ENCODE results near the gene CMBL. TPM values are rescaled to one million over a fixed set of nuclear protein-coding genes. Genes with fewer than 3 reads are reported as not detected.

CMBL gene
- total RNA-seq, 8 experiments from 2014 or later, result 3.2 to 26.2 (median 9.9) TPM

GRCh38 chr5:10329820-10330481 is 22.2 kb upstream of the CMBL start:
- H3K27ac ChIP-seq, result no peak overlapping the region
- H3K4me3 ChIP-seq, result no peak overlapping the region
- peaks cover 0 to 8% of the 10 kb centered on the region in 2 donors for H3K4me1 ChIP-seq (replicated peaks in 1 of 2)
- ATAC-seq (replicated peaks in 6 of 8), result peak in 1 of 8 experiments; percentile 19
- in situ Hi-C loops (cut with MboI; ENCODE audit: low pct_unique_long_range_greater_than_20kb in 2 of 9, low sequenced_read_pairs in 9 of 9, unreplicated experiment in 9 of 9), result no loop called here
- 19 to 100% (median 60%) methylated on average over 1 to 6 of the region's 7 CpGs; no CpG with 5 or more reads in 2 of the 10 experiments for WGBS, 10 experiments

- no peak for ATAC-seq (replicated peaks in 6 of 8)
- Histone ChIP-seq H3K27ac (no peak overlapping the region), H3K4me1 (replicated peaks in 1 of 2) (peaks cover 0 to 8% of the 10 kb centered on the region in 2 donors), H3K4me3 (no peak overlapping the region)
- in situ Hi-C loops (cut with MboI; ENCODE audit: low pct_unique_long_range_greater_than_20kb in 2 of 9, low sequenced_read_pairs in 9 of 9, unreplicated experiment in 9 of 9), result no loop called here
- WGBS, 10 experiments, result 14 to 100% (median 78%) methylated on average over 1 to 2 of the region's 2 CpGs
These were observed 21.7 kb upstream of the CMBL start for GRCh38 chr5:10329446-10329819.

GRCh38 chr5:10328323-10328722 is 20.6 kb upstream of the CMBL start:
- Histone ChIP-seq H3K4me1 (replicated peaks in 1 of 2) (peaks cover 7 to 10% of the 10 kb centered on the region in 2 donors), H3K4me3 (no peak overlapping the region), H3K27ac (no peak overlapping the region)
- WGBS, 10 experiments, result 40 to 90% (median 74%) methylated on average over 1 to 5 of the region's 5 CpGs; no CpG with 5 or more reads in 3 of the 10 experiments
- peak in 1 of 8 experiments; percentile 23 for ATAC-seq (replicated peaks in 6 of 8)
- in situ Hi-C loops (cut with MboI; ENCODE audit: low pct_unique_long_range_greater_than_20kb in 2 of 9, low sequenced_read_pairs in 9 of 9, unreplicated experiment in 9 of 9), result no loop called here

DNA sequence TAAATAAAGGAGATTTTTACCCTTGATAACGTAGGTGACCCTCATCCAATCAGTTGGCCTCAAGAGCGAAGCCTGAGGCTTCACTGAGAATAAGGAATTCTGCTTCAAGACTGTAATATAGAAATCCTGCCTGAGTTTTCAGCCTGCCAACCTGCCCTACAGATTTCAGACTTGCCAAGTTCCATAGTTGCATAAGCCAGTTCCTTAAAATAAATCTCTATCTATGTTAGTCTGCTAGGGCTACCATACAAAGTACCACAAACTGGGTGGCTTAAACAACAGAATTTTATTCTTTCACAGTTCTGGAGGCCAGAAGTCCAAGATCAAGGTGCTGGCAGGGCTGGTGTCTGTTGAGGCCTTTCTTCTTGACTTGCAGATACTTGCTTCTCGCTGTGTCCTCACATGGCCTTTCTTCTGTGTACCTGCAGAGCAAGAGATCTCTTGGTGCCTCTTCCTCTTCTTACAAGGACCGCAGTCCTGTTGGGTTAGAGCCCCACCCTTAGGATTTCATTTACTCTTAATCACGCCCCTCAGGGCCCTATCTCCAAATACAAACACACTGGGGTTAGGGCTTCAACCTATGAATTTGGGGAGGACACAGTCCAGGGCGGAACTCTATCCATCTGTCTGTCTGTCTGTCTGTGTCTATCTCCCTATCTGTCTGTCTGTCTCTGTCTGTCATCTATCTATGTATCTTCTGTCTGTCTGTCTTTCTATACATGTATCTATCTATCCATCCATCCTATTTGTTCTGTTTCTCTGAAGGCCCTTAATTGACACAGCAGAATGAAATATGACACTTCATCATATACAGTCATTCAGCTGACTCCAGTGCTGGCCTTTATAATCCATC is 17.0 kb upstream of the CMBL start:
- in situ Hi-C loops (cut with MboI; ENCODE audit: low pct_unique_long_range_greater_than_20kb in 2 of 9, low sequenced_read_pairs in 9 of 9, unreplicated experiment in 9 of 9), result no loop called here
- no peak overlapping the region for H3K27ac ChIP-seq
- H3K4me1 ChIP-seq (replicated peaks in 1 of 2), result peaks cover 4 to 10% of the 10 kb centered on the region in 2 donors
- 74 to 100% (median 90%) methylated on average over 1 to 5 of the region's 6 CpGs for WGBS, 10 experiments
- no peak for ATAC-seq (replicated peaks in 6 of 8)
- no peak overlapping the region for H3K4me3 ChIP-seq

- 35 to 92% (median 78%) methylated on average over 1 to 6 of the region's 6 CpGs; no CpG with 5 or more reads in 1 of the 10 experiments for WGBS, 10 experiments
- in situ Hi-C loops (cut with MboI; ENCODE audit: low pct_unique_long_range_greater_than_20kb in 2 of 9, low sequenced_read_pairs in 9 of 9, unreplicated experiment in 9 of 9), result no loop called here
- Histone ChIP-seq H3K4me3 (no peak overlapping the region), H3K27ac (peak overlapping the region in 1 of 2 donors; percentile 37), H3K4me1 (replicated peaks in 1 of 2) (peaks cover 4 to 10% of the 10 kb centered on the region in 2 donors)
- ATAC-seq (replicated peaks in 6 of 8), result peak; percentile 18 to 98 (median 82)
These were observed 16.1 kb upstream of the CMBL start for GRCh38 chr5:10323588-10324488.

DNA sequence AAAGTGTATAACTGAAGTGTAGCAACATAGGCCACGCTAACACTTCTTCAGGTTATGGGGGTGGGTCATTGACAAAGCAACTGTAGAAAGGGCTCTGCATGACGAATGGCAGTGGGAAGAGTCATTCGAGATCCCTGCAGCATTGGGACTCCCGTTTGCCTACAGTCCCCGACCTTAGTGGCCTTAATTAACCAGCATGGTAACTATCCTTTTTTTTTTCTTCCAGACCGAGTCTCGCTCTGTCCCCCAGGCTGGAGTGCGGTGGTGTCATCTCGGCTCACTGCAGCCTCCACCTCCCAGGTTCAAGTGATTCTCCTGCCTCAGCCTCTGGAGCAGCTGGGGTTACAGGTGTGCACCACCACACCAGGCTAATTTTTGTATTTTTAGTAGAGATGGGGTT is 14.2 kb upstream of the CMBL start:
- no peak for ATAC-seq (replicated peaks in 6 of 8)
- in situ Hi-C loops (cut with MboI; ENCODE audit: low pct_unique_long_range_greater_than_20kb in 2 of 9, low sequenced_read_pairs in 9 of 9, unreplicated experiment in 9 of 9), result no loop called here
- Histone ChIP-seq H3K4me3 (no peak overlapping the region), H3K27ac (no peak overlapping the region), H3K4me1 (replicated peaks in 1 of 2) (peaks cover 4 to 10% of the 10 kb centered on the region in 2 donors)
- WGBS, 10 experiments, result 63 to 92% (median 77%) methylated on average over 2 to 8 of the region's 9 CpGs; no CpG with 5 or more reads in 1 of the 10 experiments

- whole genome bisulfite sequencing, 10 experiments, result 67 to 100% methylated on average over 2 to 3 of the region's 3 CpGs; no CpG with 5 or more reads in 8 of the 10 experiments
- in situ Hi-C loops (cut with MboI; ENCODE audit: low pct_unique_long_range_greater_than_20kb in 2 of 9, low sequenced_read_pairs in 9 of 9, unreplicated experiment in 9 of 9), result no loop called here
- Histone ChIP-seq H3K4me1 (replicated peaks in 1 of 2) (peaks cover 4 to 10% of the 10 kb centered on the region in 2 donors), H3K27ac (no peak overlapping the region), H3K4me3 (no peak overlapping the region)
- no peak for ATAC-seq (replicated peaks in 6 of 8)
These were observed 13.1 kb upstream of the CMBL start for GRCh38 chr5:10320793-10321192.

- no peak overlapping the region for H3K4me3 ChIP-seq
- H3K4me1 ChIP-seq (replicated peaks in 1 of 2), result peaks cover 4 to 10% of the 10 kb centered on the region in 2 donors
- in situ Hi-C loops (cut with MboI; ENCODE audit: low pct_unique_long_range_greater_than_20kb in 2 of 9, low sequenced_read_pairs in 9 of 9, unreplicated experiment in 9 of 9), result no loop called here
- no peak overlapping the region for H3K27ac ChIP-seq
- ATAC-seq (replicated peaks in 6 of 8), result peak in 2 of 8 experiments; percentile 78 to 83
- WGBS, 10 experiments, result 67 to 89% (median 84%) methylated on average over 1 to 10 of the region's 11 CpGs; no CpG with 5 or more reads in 3 of the 10 experiments
These were observed 11.6 kb upstream of the CMBL start for GRCh38 chr5:10319202-10319851.

GRCh38 chr5:10317825-10318682 is 10.4 kb upstream of the CMBL start:
- in situ Hi-C loops (cut with MboI; ENCODE audit: low pct_unique_long_range_greater_than_20kb in 2 of 9, low sequenced_read_pairs in 9 of 9, unreplicated experiment in 9 of 9), result no loop called here
- WGBS, 10 experiments, result 28 to 100% (median 75%) methylated on average over 1 to 5 of the region's 6 CpGs
- no peak overlapping the region for H3K27ac ChIP-seq
- ATAC-seq (replicated peaks in 6 of 8), result peak in 1 of 8 experiments; percentile 26
- no peaks in the 10 kb centered on the region for H3K4me1 ChIP-seq (replicated peaks in 1 of 2)
- no peak overlapping the region for H3K4me3 ChIP-seq

- Histone ChIP-seq H3K4me1 (replicated peaks in 1 of 2) (no peaks in the 10 kb centered on the region), H3K4me3 (no peak overlapping the region), H3K27ac (no peak overlapping the region)
- ATAC-seq (replicated peaks in 6 of 8), result no peak
- 79 to 96% (median 91%) methylated on average over 2 to 10 of the region's 15 CpGs; no CpG with 5 or more reads in 1 of the 10 experiments for WGBS, 10 experiments
- in situ Hi-C loops (cut with MboI; ENCODE audit: low pct_unique_long_range_greater_than_20kb in 2 of 9, low sequenced_read_pairs in 9 of 9, unreplicated experiment in 9 of 9), result no loop called here
These were observed 8.3 kb upstream of the CMBL start for GRCh38 chr5:10315824-10316509.

- in situ Hi-C loops (cut with MboI; ENCODE audit: low pct_unique_long_range_greater_than_20kb in 2 of 9, low sequenced_read_pairs in 9 of 9, unreplicated experiment in 9 of 9), result no loop called here
- ATAC-seq (replicated peaks in 6 of 8), result no peak
These were observed 7.5 kb upstream of the CMBL start for GRCh38 chr5:10315201-10315600.

More at GRCh38 chr5:10315201-10315600, 7.5 kb upstream of the CMBL start:
- Histone ChIP-seq H3K27ac (no peak overlapping the region), H3K4me1 (replicated peaks in 1 of 2) (no peaks in the 10 kb centered on the region), H3K4me3 (no peak overlapping the region)
- 36 to 100% (median 80%) methylated on average over 1 to 5 of the region's 5 CpGs; no CpG with 5 or more reads in 1 of the 10 experiments for WGBS, 10 experiments

All from motor neuron (in vitro differentiated cells).